NCI-H2171 treated with DMSO at 0.1 percent for 48 hours (cell line): ENCODE measurements around the gene BICD1.
"Not testable (repeated sequence)": the region's sequence is repeated elsewhere in the genome, so short reads cannot be mapped to it uniquely, and the experiment has no call there.

Experiments used
- DNase-seq: peaks from one replicate; lab custom pipeline; 2025; lab: John Stamatoyannopoulos, UW

The BICD1 gene

GRCh38 chr12:32248441-32249140, 141.9 kb downstream of the BICD1 start:
- DNase-seq: peak; percentile 84

- no peak for DNase-seq
Observed at GRCh38 chr12:32249777-32250176, 143.1 kb downstream of the BICD1 start.

GRCh38 chr12:32252199-32253073, 145.8 kb downstream of the BICD1 start:
- DNase-seq: peak; percentile 20

GRCh38 chr12:32253154-32253790, 146.6 kb downstream of the BICD1 start:
- no peak for DNase-seq

GRCh38 chr12:32254260-32254956, 147.8 kb downstream of the BICD1 start:
- DNase-seq: no peak

- peak; percentile 47 for DNase-seq
Observed at GRCh38 chr12:32255588-32255987, 148.9 kb downstream of the BICD1 start.

- no peak for DNase-seq
Observed at GRCh38 chr12:32257695-32258496, 151.2 kb downstream of the BICD1 start.

GRCh38 chr12:32260696-32261095, 154.0 kb downstream of the BICD1 start:
- DNase-seq: no peak

- no peak for DNase-seq
Observed at GRCh38 chr12:32261638-32262037, 155.0 kb downstream of the BICD1 start.

GRCh38 chr12:32264961-32265360, 158.3 kb downstream of the BICD1 start:
- peak; percentile 99 for DNase-seq

GRCh38 chr12:32265456-32265855, 158.8 kb downstream of the BICD1 start:
- no peak for DNase-seq

GRCh38 chr12:32265951-32266350, 159.3 kb downstream of the BICD1 start:
- no peak for DNase-seq

- no peak for DNase-seq
Observed at GRCh38 chr12:32266756-32267155, 160.1 kb downstream of the BICD1 start.

GRCh38 chr12:32270818-32271710, 164.4 kb downstream of the BICD1 start:
- no peak for DNase-seq

GRCh38 chr12:32272465-32272864, 165.8 kb downstream of the BICD1 start:
- no peak for DNase-seq

- DNase-seq: no peak
Observed at GRCh38 chr12:32273063-32273522, 166.4 kb downstream of the BICD1 start.

- no peak for DNase-seq
Observed at GRCh38 chr12:32273712-32274111, 167.1 kb downstream of the BICD1 start.

GRCh38 chr12:32274665-32275064, 168.0 kb downstream of the BICD1 start:
- DNase-seq: no peak

- DNase-seq: not testable (repeated sequence)
Observed at GRCh38 chr12:32275520-32275919, 168.9 kb downstream of the BICD1 start.

GRCh38 chr12:32277774-32278173, 171.1 kb downstream of the BICD1 start:
- no peak for DNase-seq
